Psoas muscle (tissue), 8 donors: ENCODE results near the gene COL19A1. TPM values are rescaled to one million over a fixed set of nuclear protein-coding genes. Genes with fewer than 3 reads are reported as not detected.
A peak's percentile ranks its signal among the peaks of the same experiment; 100 is the strongest.

ENCODE experiments used
- ATAC-seq, 4 donors: fragments of 200-7000 bp; cut with Tn5 transposase; one replicate each; pipeline ENCODE4 v1.9.1; 2020; ENCODE audit warnings: moderate library complexity in 3 of 4, mild to moderate bottlenecking in 2 of 4
- DNase-seq, 2 donors: peaks; one replicate each; pipeline ENCODE4 v3.0.0-alpha.2; 2020
- H3K27ac ChIP-seq: fragments of 200-600 bp; one replicate; pipeline ENCODE4 v1.8.0; 2022
- H3K27me3 ChIP-seq, 3 donors: fragments of 200-600 bp in 1 of 3; one replicate each; pipeline versions ENCODE4 v1.6.1 to v1.8.0; 2013 to 2022; ENCODE audit warnings: low read length in 2 of 3, mild to moderate bottlenecking in 2 of 3, moderate library complexity in 1 of 3; ENCODE audit not compliant: insufficient read depth in 3 of 3
- H3K36me3 ChIP-seq, 2 donors: fragments of 200-600 bp in 1 of 2; one replicate each; pipeline versions ENCODE4 v1.6.1 to v1.8.0; 2013 to 2022; ENCODE audit warnings: low read depth in 1 of 2, mild to moderate bottlenecking in 1 of 2, moderate library complexity in 1 of 2; ENCODE audit not compliant: insufficient read depth in 1 of 2
- H3K4me1 ChIP-seq: fragments of 200-600 bp; one replicate; pipeline ENCODE4 v1.8.0; 2022
- H3K4me3 ChIP-seq: fragments of 200-600 bp; one replicate; pipeline ENCODE4 v1.8.0; 2022; ENCODE audit warnings: mild to moderate bottlenecking
- H3K9me3 ChIP-seq: fragments of 200-600 bp; one replicate; pipeline ENCODE4 v1.8.0; 2022
- CTCF ChIP-seq: fragments of 200-600 bp; IDR thresholded peaks from one replicate; pipeline ENCODE4 v1.8.0; 2022; ENCODE audit warnings: antibody characterized with exemption
- WGBS, 3 donors: extraction: QIAGEN DNeasy Blood & Tissue Kit; methylation state at CpG; one replicate each; pipeline versions ENCODE4 v1.1.6 to v1.1.7; 2013; 5-methylcytosine and 5-hydroxymethylcytosine counted together
- intact Hi-C, 2 donors: fragments of 100-400 bp; cut with DNase I; formaldehyde crosslinking; loops; one replicate each; pipeline versions ENCODE4 v1.11.0 to v1.14.2; 2022
- long read RNA-seq, 2 donors: library from polyadenylated mRNA; unstranded; transcript quantifications; one replicate each; pipeline ENCODE4 v2.0.0, GENCODE V29; 2021
- polyA plus RNA-seq, 3 donors: library from polyadenylated mRNA; stranded (reverse); fragments of 200-250 nt; gene quantifications; one replicate each; pipeline ENCODE4 v1.2.3, GENCODE V29; 2013
- total RNA-seq, 4 donors: library from RNA; stranded (reverse); fragmentation: NEBNext Ultra II Directional in 2 of 4; extraction: Animal tissue kit (Norgen Biotek cat#: 25700) in 2 of 4; gene quantifications; one replicate each; pipeline versions ENCODE4 v1.2.1 to v1.2.4, GENCODE V29; 2021 to 2023
- donor health status: healthy with polysubstance abuse.
- donor health status: DM: no; HTN: no; CAD: no; lungs with moderate emphysema.
- donor health status: Bipolar disorder and iron deficiency.
- donor health status: healthy.
- donor health status: DM: yes; HTN: yes; CAD: no.
- donor health status: DM: no; HTN: no; CAD: no.
- donor health status: DM: no; HTN: no; CAD: no.
- donor health status: DM: yes; HTN: yes; CAD: no.

Gene COL19A1
- 10 to 100 TPM in 1 of 4 donors, 1 to 10 TPM in 2, under 1 TPM in 1; 0.13 to 10.3 (median 1.3) TPM for total RNA-seq
- polyA plus RNA-seq, result under 1 TPM; 0.01 to 0.33 (median 0.04) TPM
- long read RNA-seq, donor 1, result 0 reads
- long read RNA-seq, donor 2, result 0 reads

- ATAC-seq (peak; percentile 55 to 69 (median 65)), DNase-seq (peak in 1 of 2 donors; percentile 24)
- 3% methylated on average over 19 of the region's 19 CpGs for WGBS, 3 donors
- no peak for TF ChIP-seq CTCF
- Histone ChIP-seq H3K36me3 (no peaks in the 10 kb centered on the region), H3K4me3 (peak within 1 kb of the TSS; percentile 77), H3K9me3 (no peaks in the 10 kb centered on the region), H3K27ac (peak within 1 kb of the TSS; percentile 60), H3K27me3 (no peaks in the 10 kb centered on the region), H3K4me1 (peaks cover 9% of the 10 kb centered on the region)
- intact Hi-C loops, result loop anchor here in 1 of 2 donors (5.0 kb wide), 1 partner anchor 106 kb away; no protein-coding TSS in a partner anchor
These were observed at the start of gene COL19A1 for GRCh38 chr6:69866351-69866769. Gene COL19A1 (plus strand): TSS chr6:69866556. CDS start chr6:69879568, 13,012 bp downstream.

GRCh38 chr6:69816569-69816968, 49.8 kb upstream of the COL19A1 start:
- TF ChIP-seq CTCF, result no peak
- Histone ChIP-seq H3K36me3 (no peaks in the 10 kb centered on the region), H3K27ac (no peak overlapping the region), H3K4me1 (no peaks in the 10 kb centered on the region), H3K27me3 (no peaks in the 10 kb centered on the region), H3K9me3 (no peaks in the 10 kb centered on the region), H3K4me3 (no peak overlapping the region)
- DNase-seq (no peak), ATAC-seq (no peak)
- WGBS, 3 donors, result 68 to 78% (median 78%) methylated on average over 3 of the region's 3 CpGs
- intact Hi-C loops, result no loop called here

GRCh38 chr6:69817358-69817757, 49.0 kb upstream of the COL19A1 start:
- H3K36me3 ChIP-seq, result no peaks in the 10 kb centered on the region
- no peak for ATAC-seq
- H3K27me3 ChIP-seq, result no peaks in the 10 kb centered on the region

GRCh38 chr6:69818223-69818930, 48.0 kb upstream of the COL19A1 start:
- intact Hi-C loops, result no loop called here
- ATAC-seq (no peak), DNase-seq (no peak)
- Histone ChIP-seq H3K4me1 (no peaks in the 10 kb centered on the region), H3K27ac (no peak overlapping the region), H3K4me3 (no peak overlapping the region), H3K27me3 (no peaks in the 10 kb centered on the region), H3K9me3 (no peaks in the 10 kb centered on the region), H3K36me3 (no peaks in the 10 kb centered on the region)
- WGBS, 3 donors, result 94 to 100% (median 95%) methylated on average over 2 of the region's 2 CpGs
- no peak for TF ChIP-seq CTCF

More at GRCh38 chr6:69817358-69817757, 49.0 kb upstream of the COL19A1 start:
- no peak for TF ChIP-seq CTCF
- intact Hi-C loops, result no loop called here
- H3K4me1 ChIP-seq, result no peaks in the 10 kb centered on the region
- H3K4me3 ChIP-seq, result no peak overlapping the region
- H3K27ac ChIP-seq, result no peak overlapping the region
- DNase-seq, result no peak
- H3K9me3 ChIP-seq, result no peaks in the 10 kb centered on the region
